ENCODE measurements around the gene TP53RK.

- no peak for TF ChIP-seq POLR2A (IDR thresholded peaks at IDR 0.05)
- TF ChIP-seq, protein P1, sequence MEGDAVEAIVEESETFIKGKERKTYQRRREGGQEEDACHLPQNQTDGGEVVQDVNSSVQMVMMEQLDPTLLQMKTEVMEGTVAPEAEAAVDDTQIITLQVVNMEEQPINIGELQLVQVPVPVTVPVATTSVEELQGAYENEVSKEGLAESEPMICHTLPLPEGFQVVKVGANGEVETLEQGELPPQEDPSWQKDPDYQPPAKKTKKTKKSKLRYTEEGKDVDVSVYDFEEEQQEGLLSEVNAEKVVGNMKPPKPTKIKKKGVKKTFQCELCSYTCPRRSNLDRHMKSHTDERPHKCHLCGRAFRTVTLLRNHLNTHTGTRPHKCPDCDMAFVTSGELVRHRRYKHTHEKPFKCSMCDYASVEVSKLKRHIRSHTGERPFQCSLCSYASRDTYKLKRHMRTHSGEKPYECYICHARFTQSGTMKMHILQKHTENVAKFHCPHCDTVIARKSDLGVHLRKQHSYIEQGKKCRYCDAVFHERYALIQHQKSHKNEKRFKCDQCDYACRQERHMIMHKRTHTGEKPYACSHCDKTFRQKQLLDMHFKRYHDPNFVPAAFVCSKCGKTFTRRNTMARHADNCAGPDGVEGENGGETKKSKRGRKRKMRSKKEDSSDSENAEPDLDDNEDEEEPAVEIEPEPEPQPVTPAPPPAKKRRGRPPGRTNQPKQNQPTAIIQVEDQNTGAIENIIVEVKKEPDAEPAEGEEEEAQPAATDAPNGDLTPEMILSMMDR (IDR thresholded peaks at IDR 0.05): no peak
These were observed 47.8 kb downstream of the TP53RK start for GRCh38 chr20:46641424-46641823.

Data from testis (tissue), 2 donors.